Measurements from ENCODE around the gene CDK5RAP2. TPM values are rescaled to one million over a fixed set of nuclear protein-coding genes. Genes with fewer than 3 reads are reported as not detected.

Gene CDK5RAP2
- total RNA-seq, 1 experiment from 2014 or later = 56.4 TPM

DNA sequence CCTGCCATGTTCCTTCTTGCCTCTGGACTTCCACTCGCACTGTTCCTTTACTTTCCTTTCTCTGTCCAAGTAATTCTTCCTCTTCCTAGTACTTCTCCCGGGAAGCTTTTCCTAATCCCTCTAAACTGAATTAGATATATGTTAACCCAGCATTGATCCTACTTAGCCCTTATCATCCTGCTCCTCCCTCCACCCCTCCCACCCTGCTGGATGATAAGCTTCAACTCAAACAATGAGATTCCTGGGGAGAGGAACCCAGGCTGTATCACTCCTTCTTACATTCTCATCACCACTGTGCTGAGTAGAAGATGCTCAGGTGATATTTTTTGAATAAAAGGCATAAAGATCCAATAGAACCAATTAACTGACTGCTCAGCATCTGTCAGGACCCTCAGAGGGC is 45.7 kb downstream of the CDK5RAP2 start:
- Histone ChIP-seq H4K5ac (ENCODE audit: insufficient read length, low read depth, low read length) (no peak overlapping the region), H3K4ac (ENCODE audit: low read depth, low read length) (no peak overlapping the region), H4K20me1 (ENCODE audit: control insufficient read depth, insufficient read depth, insufficient read length) (peaks cover 2% of the 10 kb centered on the region), H4K8ac (replicated peaks; ENCODE audit: insufficient read length, low read depth, low read length) (peak overlapping the region; percentile 32), H2AFZ (ENCODE audit: low read length) (no peak overlapping the region), H3K23ac (ENCODE audit: insufficient read length, low read depth, low read length) (no peak overlapping the region), H3K23me2 (ENCODE audit: insufficient read length, low read depth, low read length, poor library complexity, severe bottlenecking) (no peaks in the 10 kb centered on the region), H3K18ac (ENCODE audit: insufficient read length, low read depth, low read length) (no peak overlapping the region), H3K9me3 (ENCODE audit: control insufficient read depth, low read depth, low read length) (no peaks in the 10 kb centered on the region), H3K79me1 (ENCODE audit: insufficient read depth, low read depth, low read length, poor library complexity, severe bottlenecking) (no peaks in the 10 kb centered on the region), H3K56ac (ENCODE audit: insufficient read length, low read depth, low read length) (no peak overlapping the region), H2BK15ac (ENCODE audit: low read depth, low read length) (no peak overlapping the region), H2BK20ac (ENCODE audit: low read depth, low read length, poor library complexity, severe bottlenecking) (no peak overlapping the region), H3K4me2 (ENCODE audit: insufficient read depth, insufficient read length, low read length) (no peak overlapping the region), H3K27ac (ENCODE audit: insufficient read length, low read depth, low read length) (no peak overlapping the region), H3K14ac (ENCODE audit: insufficient read depth, low read length) (no peak overlapping the region), H3K4me1 (ENCODE audit: insufficient read depth, low read length) (no peaks in the 10 kb centered on the region; the same call in 1 of the 2 replicates), H3T11ph (ENCODE audit: low read length) (no peak overlapping the region), H2BK5ac (ENCODE audit: insufficient read length, low read length) (no peak overlapping the region), H4K91ac (ENCODE audit: insufficient read length, low read depth, low read length) (no peak overlapping the region), H3K9ac (ENCODE audit: extremely low read depth, insufficient read length, low read length) (no peak overlapping the region), H2BK120ac (ENCODE audit: low read depth, low read length, poor library complexity, severe bottlenecking) (no peak overlapping the region), H3K79me2 (ENCODE audit: insufficient read depth, low read length) (no peaks in the 10 kb centered on the region), H2BK12ac (ENCODE audit: insufficient read length, low read depth, low read length) (no peak overlapping the region), H3K27me3 (ENCODE audit: insufficient read depth, low read length) (no peaks in the 10 kb centered on the region), H2AK5ac (ENCODE audit: insufficient read length, low read length) (no peak overlapping the region)
- WGBS (ENCODE audit: extremely low coverage, insufficient read length, low lambda C conversion rate) = no CpG with 5 or more reads among the region's 2 CpGs
- no peak for DNase-seq
- TF ChIP-seq, protein P1, sequence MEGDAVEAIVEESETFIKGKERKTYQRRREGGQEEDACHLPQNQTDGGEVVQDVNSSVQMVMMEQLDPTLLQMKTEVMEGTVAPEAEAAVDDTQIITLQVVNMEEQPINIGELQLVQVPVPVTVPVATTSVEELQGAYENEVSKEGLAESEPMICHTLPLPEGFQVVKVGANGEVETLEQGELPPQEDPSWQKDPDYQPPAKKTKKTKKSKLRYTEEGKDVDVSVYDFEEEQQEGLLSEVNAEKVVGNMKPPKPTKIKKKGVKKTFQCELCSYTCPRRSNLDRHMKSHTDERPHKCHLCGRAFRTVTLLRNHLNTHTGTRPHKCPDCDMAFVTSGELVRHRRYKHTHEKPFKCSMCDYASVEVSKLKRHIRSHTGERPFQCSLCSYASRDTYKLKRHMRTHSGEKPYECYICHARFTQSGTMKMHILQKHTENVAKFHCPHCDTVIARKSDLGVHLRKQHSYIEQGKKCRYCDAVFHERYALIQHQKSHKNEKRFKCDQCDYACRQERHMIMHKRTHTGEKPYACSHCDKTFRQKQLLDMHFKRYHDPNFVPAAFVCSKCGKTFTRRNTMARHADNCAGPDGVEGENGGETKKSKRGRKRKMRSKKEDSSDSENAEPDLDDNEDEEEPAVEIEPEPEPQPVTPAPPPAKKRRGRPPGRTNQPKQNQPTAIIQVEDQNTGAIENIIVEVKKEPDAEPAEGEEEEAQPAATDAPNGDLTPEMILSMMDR (conservative IDR thresholded peaks at IDR 0.05) = no peak
- Mint-ChIP-seq H3K4me3 (no peak overlapping the region), H3K27me3 (ENCODE audit: low read depth) (no peaks in the 10 kb centered on the region), H3K9me3 (peaks cover 0 to 3% of the 10 kb centered on the region in 2 experiments; a peak in 1 of 5 replicates), H3K36me3 (ENCODE audit: insufficient read depth in 1 of 3, low read depth in 3 of 3) (peaks cover 35 to 73% (median 53%) of the 10 kb centered on the region in 3 experiments), H3K27ac (peak overlapping the region in 2 of 3 experiments; percentile 11 to 47; a peak in 2 of 7 replicates), H3K4me1 (peaks cover 12% of the 10 kb centered on the region in 2 experiments)

Data from H9 (cell line).